ENCODE measurements around the gene TMEM255B. TPM values are rescaled to one million over a fixed set of nuclear protein-coding genes. Genes with fewer than 3 reads are reported as not detected.
"Not testable (repeated sequence)": the region's sequence is repeated elsewhere in the genome, so short reads cannot be mapped to it uniquely, and the experiment has no call there.

The TMEM255B gene
- total RNA-seq, 1 donor from 2014 or later: 5.3 TPM

GRCh38 chr13:113785051-113786010 lies 26.3 kb downstream of the TMEM255B start:
- ATAC-seq (no peak), DNase-seq (ENCODE audit: low spot score) (no peak)

- ATAC-seq: no peak
Measured at GRCh38 chr13:113786262-113786841, 27.3 kb downstream of the TMEM255B start.

GRCh38 chr13:113787694-113788093 lies 28.7 kb downstream of the TMEM255B start:
- DNase-seq (ENCODE audit: low spot score): no peak
- no peak for ATAC-seq

More at GRCh38 chr13:113786262-113786841, 27.3 kb downstream of the TMEM255B start:
- DNase-seq (ENCODE audit: low spot score): no peak

- DNase-seq (ENCODE audit: low spot score): no peak
- ATAC-seq: no peak
Measured at GRCh38 chr13:113788413-113789135, 29.5 kb downstream of the TMEM255B start.

GRCh38 chr13:113789167-113789566 lies 30.1 kb downstream of the TMEM255B start:
- no peak for DNase-seq (ENCODE audit: low spot score)

GRCh38 chr13:113789931-113790330 lies 30.9 kb downstream of the TMEM255B start:
- DNase-seq (ENCODE audit: low spot score); ATAC-seq: not testable (repeated sequence)

More at GRCh38 chr13:113789167-113789566, 30.1 kb downstream of the TMEM255B start:
- no peak for ATAC-seq

- ATAC-seq: no peak
- DNase-seq (ENCODE audit: low spot score): no peak
Measured at GRCh38 chr13:113791226-113791625, 32.2 kb downstream of the TMEM255B start.

- ATAC-seq (no peak), DNase-seq (ENCODE audit: low spot score) (no peak)
Measured at GRCh38 chr13:113791761-113792160, 32.7 kb downstream of the TMEM255B start.

- DNase-seq (ENCODE audit: low spot score) (no peak), ATAC-seq (no peak)
Measured at GRCh38 chr13:113792236-113792770, 33.3 kb downstream of the TMEM255B start.

- no peak for ATAC-seq
Measured at GRCh38 chr13:113792886-113793717, 34.1 kb downstream of the TMEM255B start.

GRCh38 chr13:113793718-113794085 lies 34.7 kb downstream of the TMEM255B start:
- ATAC-seq (no peak), DNase-seq (ENCODE audit: low spot score) (no peak)

More at GRCh38 chr13:113792886-113793717, 34.1 kb downstream of the TMEM255B start:
- DNase-seq (ENCODE audit: low spot score): no peak

GRCh38 chr13:113794086-113794485 lies 35.1 kb downstream of the TMEM255B start:
- no peak for DNase-seq (ENCODE audit: low spot score)

GRCh38 chr13:113794764-113795173 lies 35.7 kb downstream of the TMEM255B start:
- DNase-seq (ENCODE audit: low spot score) (no peak), ATAC-seq (no peak)

More at GRCh38 chr13:113794086-113794485, 35.1 kb downstream of the TMEM255B start:
- ATAC-seq: no peak

- ATAC-seq: not testable (repeated sequence)
Measured at GRCh38 chr13:113795362-113795761, 36.3 kb downstream of the TMEM255B start.

GRCh38 chr13:113796211-113796963 lies 37.4 kb downstream of the TMEM255B start:
- ATAC-seq (no peak), DNase-seq (ENCODE audit: low spot score) (no peak)

More at GRCh38 chr13:113795362-113795761, 36.3 kb downstream of the TMEM255B start:
- DNase-seq (ENCODE audit: low spot score): not testable (repeated sequence)

- no peak for ATAC-seq
- DNase-seq (ENCODE audit: low spot score): no peak
Measured at GRCh38 chr13:113796964-113797676, 38.1 kb downstream of the TMEM255B start.

- ATAC-seq (no peak), DNase-seq (ENCODE audit: low spot score) (no peak)
Measured at GRCh38 chr13:113798200-113798811, 39.3 kb downstream of the TMEM255B start.

- ATAC-seq (no peak), DNase-seq (ENCODE audit: low spot score) (no peak)
Measured at GRCh38 chr13:113800576-113800926, 41.5 kb downstream of the TMEM255B start.
